ENCODE results near the gene NKX2-3.

Gene NKX2-3

GRCh38 chr10:99534450-99534938 lies 1.8 kb downstream of the NKX2-3 start:
- no peak for TF ChIP-seq CTCF (IDR thresholded peaks at IDR 0.05)

GRCh38 chr10:99534939-99535763 lies 2.4 kb downstream of the NKX2-3 start:
- no peak for TF ChIP-seq CTCF (IDR thresholded peaks at IDR 0.05)

- no peak for TF ChIP-seq CTCF (IDR thresholded peaks at IDR 0.05)
These were observed 3.1 kb downstream of the NKX2-3 start for GRCh38 chr10:99535764-99536337.

- no peak for TF ChIP-seq CTCF (IDR thresholded peaks at IDR 0.05)
These were observed 3.8 kb downstream of the NKX2-3 start for GRCh38 chr10:99536338-99537085.

DNA sequence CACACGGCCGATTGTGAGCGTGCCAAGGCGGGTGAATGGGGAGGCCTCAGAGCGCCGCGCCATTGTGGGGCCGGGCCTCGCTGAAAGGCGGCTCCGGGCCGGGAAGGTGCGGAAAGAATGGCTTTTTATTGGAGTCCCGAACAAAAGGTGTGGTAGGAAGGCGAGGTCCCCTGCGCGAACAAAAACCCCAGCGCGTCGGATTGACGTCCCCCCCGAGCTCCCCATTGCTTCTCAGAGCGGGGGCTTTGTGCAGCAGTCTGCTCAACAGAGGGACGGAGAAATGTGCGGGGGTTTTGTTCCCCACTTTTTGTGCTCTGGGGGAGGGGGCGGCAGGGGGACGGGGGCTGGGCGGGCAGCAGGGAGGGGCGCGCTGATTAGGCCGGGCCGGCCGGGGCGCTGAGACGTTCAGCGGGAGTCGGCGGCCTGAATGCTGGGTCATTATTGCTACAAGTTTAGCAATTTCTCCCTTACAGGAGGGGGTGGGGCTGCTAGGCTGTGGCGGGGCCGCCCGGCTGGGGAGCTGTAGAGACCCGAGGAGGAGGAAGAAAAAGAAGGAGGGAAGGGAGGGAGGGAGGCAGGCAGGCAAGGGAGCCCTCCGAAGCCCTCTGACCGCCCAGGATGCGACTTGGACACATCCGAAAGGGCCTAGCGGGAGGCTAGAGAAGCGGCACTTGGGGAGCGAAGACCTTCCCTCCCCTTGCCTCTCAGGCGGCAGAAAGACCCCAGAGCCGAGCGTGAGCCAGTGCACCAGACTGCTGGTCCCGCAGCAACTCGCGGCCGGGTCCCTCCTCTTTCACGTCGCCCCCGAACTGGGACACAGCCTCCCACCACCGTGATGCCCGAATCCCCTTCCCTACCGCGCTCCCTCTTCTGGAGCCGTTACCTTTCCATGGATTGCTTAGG lies 4.6 kb downstream of the NKX2-3 start:
- no peak for TF ChIP-seq CTCF (IDR thresholded peaks at IDR 0.05)

DNA sequence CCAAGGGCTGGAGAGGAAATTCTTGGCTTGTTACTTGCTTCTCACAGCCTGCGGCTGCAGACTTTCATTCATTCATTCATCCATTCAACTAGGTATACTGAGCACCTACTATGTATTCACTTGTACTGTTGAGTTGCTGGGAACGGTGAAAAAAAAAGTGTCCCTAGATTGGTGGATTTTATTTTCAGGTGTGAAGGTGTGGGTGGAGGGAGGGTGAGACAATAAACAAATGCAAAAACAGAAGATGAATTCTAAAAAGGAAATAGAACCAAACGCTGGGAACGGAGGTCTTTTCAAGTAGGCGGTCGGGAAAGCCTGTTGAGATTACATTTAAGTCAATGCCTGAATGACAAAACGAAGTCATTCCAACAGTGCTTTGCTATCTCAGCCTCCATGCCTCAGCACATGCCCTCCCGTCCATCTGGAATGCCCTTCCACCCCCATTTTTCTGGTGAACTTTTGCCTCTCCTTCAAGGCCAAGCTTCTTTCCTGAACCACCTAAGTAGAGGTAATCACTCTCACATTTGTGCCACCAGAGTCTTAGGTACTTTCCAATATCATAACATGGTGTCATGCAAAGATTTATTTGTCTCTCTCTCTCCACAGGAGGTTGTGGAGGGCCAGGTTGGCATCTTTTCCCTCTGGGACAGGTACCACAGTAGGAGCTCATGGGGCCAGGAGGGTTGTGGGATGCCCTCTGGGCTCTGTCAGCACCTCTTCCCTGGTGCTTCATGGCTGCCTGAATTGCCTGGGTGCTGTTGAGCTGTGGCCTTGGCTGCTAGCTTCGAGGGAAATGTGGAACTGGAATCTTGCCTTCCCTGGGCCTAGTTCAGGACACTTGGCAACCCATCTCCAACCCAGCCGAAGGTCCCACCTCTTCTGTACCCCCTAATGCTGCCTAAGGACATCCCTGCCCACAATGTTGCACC lies 5.5 kb downstream of the NKX2-3 start:
- TF ChIP-seq CTCF (IDR thresholded peaks at IDR 0.05), result no peak
